A549 (cell line): ENCODE data around the gene SEL1L3. TPM values are rescaled to one million over a fixed set of nuclear protein-coding genes. Genes with fewer than 3 reads are reported as not detected.

Experiments
- ATAC-seq, 2 experiments: fragments of 200-7000 bp in 1 of 2; fragments of >200 bp in 1 of 2; cut with Nextera tagmentation in 1 of 2; cut with Tn5 transposase in 1 of 2; 3 replicates each; pipeline versions ENCODE4 v1.8.0 to v1.9.1; 2018 to 2020; ENCODE audit warnings: mild to moderate bottlenecking in 1 of 2, moderate library complexity in 1 of 2
- CTCF ChIA-PET: fragments of 300-600 bp; sonication (Branson Sonifier 250); formaldehyde crosslinking; extraction: SDS; loops from one replicate; lab custom pipeline; 2021; ENCODE audit warnings: antibody characterized with exemption, inconsistent platforms; lab: Yijun Ruan, JAX
- POLR2A ChIA-PET: fragments of 350-600 bp; formaldehyde crosslinking; extraction: SDS; loops from one replicate; lab custom pipeline; 2021; ENCODE audit warnings: antibody characterized with exemption, inconsistent platforms; lab: Yijun Ruan, JAX
- DNase-seq, 2 experiments: peaks; one replicate each; pipeline versions ENCODE4 v3.0.0 to v3.0.0-alpha.2; 2011 to 2016; ENCODE audit warnings: low read depth in 1 of 2, low spot score in 1 of 2
- FAIRE-seq: peaks from 2 replicates; lab custom pipeline; 2011; peaks lifted over from hg19 to GRCh38; lab: Jason Lieb, UNC
- H3K27ac ChIP-seq, 2 experiments: fragments of >200 bp; sonication (Bioruptor Twin); formaldehyde crosslinking; 3 replicates each; pipeline ENCODE4 v1.5.1; 2016 to 2017
- H3K4me1 ChIP-seq: fragments of >200 bp; sonication (Bioruptor Twin); formaldehyde crosslinking; 3 replicates; pipeline ENCODE4 v1.6.1; 2016
- H3K4me2 ChIP-seq: fragments of >200 bp; sonication (Bioruptor Twin); formaldehyde crosslinking; 3 replicates; pipeline ENCODE4 v1.6.1; 2016
- H3K4me3 ChIP-seq: fragments of >200 bp; sonication (Bioruptor Twin); formaldehyde crosslinking; 3 replicates; pipeline ENCODE4 v1.5.1; 2016
- H3K9me3 ChIP-seq: fragments of >200 bp; sonication (Bioruptor Twin); formaldehyde crosslinking; 3 replicates; pipeline ENCODE4 v1.6.1; 2016
- CHD2 ChIP-seq: fragments of 150-350 bp; IDR thresholded peaks from 2 replicates; pipeline ENCODE4 v1.6.1; 2014; ENCODE audit warnings: low read length; ENCODE audit not compliant: partially characterized antibody
- CHD4 ChIP-seq: fragments of 200-600 bp; sonication (generic); IDR thresholded peaks from 2 replicates; pipeline ENCODE4 v1.6.1; 2016; ENCODE audit warnings: antibody characterized with exemption, mild to moderate bottlenecking, borderline replicate concordance
- ELK1 ChIP-seq: fragments of 150-350 bp; IDR thresholded peaks from 2 replicates; pipeline ENCODE4 v1.6.1; 2014; ENCODE audit warnings: low read depth, mild to moderate bottlenecking, low read length
- ESRRA ChIP-seq: fragments of 150-350 bp; IDR thresholded peaks from 2 replicates; pipeline ENCODE4 v1.6.1; 2014; ENCODE audit warnings: mild to moderate bottlenecking, low read length, borderline replicate concordance
- FOSB ChIP-seq: fragments of 250-450 bp; sonication (Bioruptor Pico); IDR thresholded peaks from 2 replicates; pipeline ENCODE4 v1.5.0; 2020; ENCODE audit warnings: mild to moderate bottlenecking, moderate library complexity
- FOSL2 ChIP-seq, 2 experiments: fragments of 450-650 bp in 1 of 2; fragments of >200 bp in 1 of 2; sonication (Bioruptor Twin) in 1 of 2; formaldehyde crosslinking; IDR thresholded peaks; 2 replicates each; pipeline versions ENCODE4 v1.5.0 to v1.6.1; 2016 to 2020; ENCODE audit warnings: mild to moderate bottlenecking in 1 of 2, moderate library complexity in 1 of 2
- FOXS1 ChIP-seq: fragments of 250-450 bp; sonication (Bioruptor Pico); IDR thresholded peaks from 2 replicates; pipeline ENCODE4 v1.5.0; 2020; ENCODE audit warnings: mild to moderate bottlenecking, moderate library complexity
- GATA3 ChIP-seq: IDR thresholded peaks from 2 replicates; pipeline ENCODE4 v1.6.1; 2012; ENCODE audit warnings: borderline replicate concordance
- HES2 ChIP-seq: fragments of >200 bp; sonication (Bioruptor Twin); formaldehyde crosslinking; IDR thresholded peaks from 2 replicates; pipeline ENCODE4 v1.6.1; 2016
- HEYL ChIP-seq: fragments of 250-450 bp; sonication (Bioruptor Pico); IDR thresholded peaks from 2 replicates; pipeline ENCODE4 v1.8.0; 2021; ENCODE audit warnings: mild to moderate bottlenecking, moderate library complexity
- HMGXB4 ChIP-seq: fragments of 250-450 bp; sonication (Bioruptor Pico); IDR thresholded peaks from 2 replicates; pipeline ENCODE4 v1.5.0; 2021; ENCODE audit warnings: mild to moderate bottlenecking, moderate library complexity, borderline replicate concordance
- HOXA7 ChIP-seq: fragments of 250-450 bp; sonication (Bioruptor Pico); IDR thresholded peaks from 2 replicates; pipeline ENCODE4 v1.5.0; 2020; ENCODE audit warnings: mild to moderate bottlenecking, moderate library complexity
- HOXB13 ChIP-seq: fragments of 250-450 bp; sonication (Bioruptor Pico); IDR thresholded peaks from 2 replicates; pipeline ENCODE4 v1.5.0; 2020; ENCODE audit warnings: low read depth, mild to moderate bottlenecking, moderate library complexity
- JUN ChIP-seq, 2 experiments: fragments of >200 bp; sonication (Bioruptor Twin); formaldehyde crosslinking; IDR thresholded peaks; 2 replicates in 1 of 2; 3 replicates in 1 of 2; pipeline ENCODE4 v1.6.1; 2016 to 2017
- KDM1A ChIP-seq: fragments of 200-600 bp; sonication (generic); IDR thresholded peaks from 2 replicates; pipeline ENCODE4 v1.6.1; 2016; ENCODE audit warnings: low read depth, mild to moderate bottlenecking
- NPAS2 ChIP-seq: fragments of 250-450 bp; sonication (Bioruptor Pico); IDR thresholded peaks from 2 replicates; pipeline ENCODE4 v1.8.0; 2022; ENCODE audit warnings: mild to moderate bottlenecking, moderate library complexity, borderline replicate concordance
- NR3C1 ChIP-seq: fragments of >200 bp; sonication (Bioruptor Twin); formaldehyde crosslinking; IDR thresholded peaks from 3 replicates; pipeline ENCODE4 v1.6.1; 2017
- PHF8 ChIP-seq: fragments of 200-600 bp; sonication (generic); IDR thresholded peaks from 2 replicates; pipeline ENCODE4 v1.6.1; 2016; ENCODE audit warnings: low read depth, mild to moderate bottlenecking, antibody characterized with exemption, moderate library complexity, borderline replicate concordance
- RCOR1 ChIP-seq: fragments of 150-350 bp; IDR thresholded peaks from 2 replicates; pipeline ENCODE4 v1.6.1; 2014; ENCODE audit warnings: antibody characterized with exemption, low read length, low read depth
- RNF2 ChIP-seq: fragments of 200-600 bp; sonication (generic); IDR thresholded peaks from 2 replicates; pipeline ENCODE4 v1.6.1; 2016; ENCODE audit warnings: low read depth, mild to moderate bottlenecking, antibody characterized with exemption, moderate library complexity, borderline replicate concordance
- SMC3 ChIP-seq: fragments of >200 bp; sonication (Bioruptor Twin); formaldehyde crosslinking; IDR thresholded peaks from 3 replicates; pipeline ENCODE4 v1.6.1; 2018; ENCODE audit warnings: inconsistent platforms
- SREBF2 ChIP-seq: fragments of 450-650 bp; IDR thresholded peaks from 2 replicates; pipeline ENCODE4 v1.6.1; 2014; ENCODE audit warnings: mild to moderate bottlenecking, moderate library complexity
- TFCP2L1 ChIP-seq: fragments of 250-450 bp; sonication (Bioruptor Pico); IDR thresholded peaks from 2 replicates; pipeline ENCODE4 v1.5.0; 2021; ENCODE audit warnings: mild to moderate bottlenecking
- USF2 ChIP-seq: fragments of 450-650 bp; IDR thresholded peaks from 2 replicates; pipeline ENCODE4 v1.6.1; 2014; ENCODE audit warnings: antibody characterized with exemption
- ZFP36 ChIP-seq: fragments of 450-650 bp; IDR thresholded peaks from 2 replicates; pipeline ENCODE4 v1.6.1; 2014; ENCODE audit warnings: borderline replicate concordance; ENCODE audit not compliant: partially characterized antibody
- ZNF302 ChIP-seq: fragments of 250-450 bp; sonication (Bioruptor Pico); IDR thresholded peaks from 2 replicates; pipeline ENCODE4 v1.9.0; 2021; ENCODE audit warnings: inconsistent platforms, mild to moderate bottlenecking, moderate library complexity
- ZSCAN20 ChIP-seq: fragments of 250-450 bp; sonication (Bioruptor Pico); IDR thresholded peaks from 2 replicates; pipeline ENCODE4 v1.8.0; 2022; ENCODE audit warnings: mild to moderate bottlenecking, moderate library complexity
- WGBS: methylation state at CpG from one replicate; pipeline ENCODE4 v1.1.6; 2017; ENCODE audit errors: missing lambda C conversion rate; 5-methylcytosine and 5-hydroxymethylcytosine counted together
- polyA plus RNA-seq, 4 experiments: library from polyadenylated mRNA; depleted of rRNA in 3 of 4; stranded (reverse); fragments of >200 nt; fragmentation: RNase III in 1 of 4; extraction: RNeasy Plus Mini Kit Qiagen cat#74134 plus additional on column Dnase treatment in 1 of 4; gene quantifications; 2 replicates in 3 of 4; 3 replicates in 1 of 4; pipeline ENCODE4 v1.2.3, GENCODE V29; 2011 to 2017

SEL1L3 gene
- polyA plus RNA-seq, 2 of the 4 experiments (the other 2 are of a cell fraction), result 26.1 to 27.0 TPM

- Histone ChIP-seq H3K4me3 (no peak overlapping the region), H3K4me1 (no peaks in the 10 kb centered on the region), H3K27ac (no peak overlapping the region)
- no peak for FAIRE-seq
- 74% methylated on average over 6 of the region's 9 CpGs for WGBS
- TF ChIP-seq HOXA7 (no peak), FOSL2 (IDR thresholded peaks at IDR 0.05) (no peak), FOSL2 (CRISPR knock-in tag; IDR thresholded peaks at IDR 0.05) (no peak), USF2 (no peak), ZFP36 (no peak), ZNF302 (CRISPR knock-in tag) (no peak), ZSCAN20 (CRISPR knock-in tag) (no peak), JUN (IDR thresholded peaks at IDR 0.05) (no peak), KDM1A (no peak), NR3C1 (no peak), NPAS2 (CRISPR knock-in tag) (no peak), RNF2 (no peak), CHD4 (no peak), HOXB13 (no peak), HEYL (no peak), FOXS1 (CRISPR knock-in tag) (no peak), TFCP2L1 (CRISPR knock-in tag) (no peak), SREBF2 (no peak)
- TF ChIP-seq, all 56 proteins: peak for 0
- ChIA-PET POLR2A (no interaction called here), CTCF (interaction anchor here (2.4 kb wide), 1 partner anchor 10 kb away, joined by 6 read pairs; no protein-coding TSS in a partner anchor)
- ATAC-seq, result no peak
- Histone ChIP-seq H3K9me3 (no peaks in the 10 kb centered on the region), H3K4me2 (no peak overlapping the region)
- DNase-seq, result no peak
Measured at GRCh38 chr4:25879091-25879584, 16.4 kb upstream of the SEL1L3 start.

GRCh38 chr4:25878676-25879075 lies 15.9 kb upstream of the SEL1L3 start:
- no peak overlapping the region for H3K4me2 ChIP-seq
- no peak for DNase-seq
- no peak for TF ChIP-seq HMGXB4 (CRISPR knock-in tag)
- TF ChIP-seq JUN (IDR thresholded peaks at IDR 0.05), result no peak
- no peak for TF ChIP-seq HEYL
- no peak for TF ChIP-seq PHF8
- TF ChIP-seq HOXB13, result no peak
- no peak for TF ChIP-seq GATA3
- TF ChIP-seq ELK1, result no peak
- no peak for TF ChIP-seq FOXS1 (CRISPR knock-in tag)
- TF ChIP-seq HOXA7, result no peak
- no peak for TF ChIP-seq ESRRA
- TF ChIP-seq SMC3, result no peak
- no peak for TF ChIP-seq ZFP36
- no peak for TF ChIP-seq CHD2
- TF ChIP-seq HES2, result no peak
- TF ChIP-seq FOSB (CRISPR knock-in tag), result no peak
- TF ChIP-seq RCOR1, result no peak
- TF ChIP-seq RNF2, result no peak
- H3K9me3 ChIP-seq, result no peaks in the 10 kb centered on the region
- FAIRE-seq, result no peak
- CTCF ChIA-PET, result interaction anchor here (2.4 kb wide), 1 partner anchor 10 kb away, joined by 6 read pairs; no protein-coding TSS in a partner anchor
- POLR2A ChIA-PET, result no interaction called here
- 43% methylated on average over 9 of the region's 9 CpGs for WGBS
- no peak overlapping the region for H3K4me3 ChIP-seq
- no peak for ATAC-seq
- no peak overlapping the region for H3K27ac ChIP-seq
- no peaks in the 10 kb centered on the region for H3K4me1 ChIP-seq
